HepG2 (cell line): Measurements from ENCODE around the gene MRPL30.

ENCODE experiments used
- ARID2 ChIP-seq: sonication (generic); formaldehyde crosslinking; IDR thresholded peaks from 2 replicates; pipeline ENCODE4 v1.8.1; 2022; ENCODE audit warnings: mild to moderate bottlenecking, missing genetic modification reagents, borderline replicate concordance
- CAMTA2 ChIP-seq: sonication (generic); formaldehyde crosslinking; IDR thresholded peaks from 2 replicates; pipeline ENCODE4 v1.4.0; 2020; ENCODE audit warnings: mild to moderate bottlenecking, missing genetic modification reagents, borderline replicate concordance
- CC2D1A ChIP-seq: sonication (generic); formaldehyde crosslinking; IDR thresholded peaks from 2 replicates; pipeline ENCODE4 v1.8.1; 2023; ENCODE audit warnings: mild to moderate bottlenecking, missing genetic modification reagents
- CTCF ChIP-seq: sonication (generic); formaldehyde crosslinking; IDR thresholded peaks from 2 replicates; pipeline ENCODE4 v1.5.0; 2020; ENCODE audit warnings: mild to moderate bottlenecking, missing genetic modification reagents, moderate library complexity
- GATA4 ChIP-seq: sonication (generic); IDR thresholded peaks from 2 replicates; pipeline ENCODE4 v1.6.1; 2016; ENCODE audit warnings: antibody characterized with exemption, low read depth, borderline replicate concordance
- IKZF1 ChIP-seq: fragments of 450-650 bp; IDR thresholded peaks from 2 replicates; pipeline ENCODE4 v1.7.1; 2016
- KLF6 ChIP-seq: IDR thresholded peaks from 2 replicates; pipeline ENCODE4 v1.8.0; 2016; ENCODE audit warnings: missing biosample characterization, missing genetic modification reagents
- NR2F2 ChIP-seq: IDR thresholded peaks from 2 replicates; pipeline ENCODE4 v1.6.1; 2012; ENCODE audit warnings: low read depth, inconsistent platforms, borderline replicate concordance
- POLR2A ChIP-seq, 2 experiments: IDR thresholded peaks; 2 replicates each; pipeline ENCODE4 v1.6.1; 2011; ENCODE audit warnings: low read depth in 2 of 2, low read length in 2 of 2, mild to moderate bottlenecking in 1 of 2, moderate library complexity in 1 of 2; ENCODE audit not compliant: insufficient read depth in 1 of 2
- RAD21 ChIP-seq: fragments of 450-650 bp; formaldehyde crosslinking; IDR thresholded peaks from 2 replicates; pipeline ENCODE4 v1.5.0; 2020; ENCODE audit warnings: mild to moderate bottlenecking
- SUZ12 ChIP-seq: fragments of 150-350 bp; IDR thresholded peaks from 2 replicates; pipeline ENCODE4 v1.6.1; 2014; ENCODE audit warnings: low read depth, low read length
- TCF7L2 ChIP-seq: IDR thresholded peaks from 2 replicates; pipeline ENCODE4 v1.6.1; 2011; ENCODE audit warnings: mild to moderate bottlenecking, low read depth, low read length, moderate library complexity

GRCh38 chr2:99217929-99218501, 37.0 kb downstream of the MRPL30 start:
- no peak for TF ChIP-seq CAMTA2 (CRISPR knock-in tag)
- no peak for TF ChIP-seq NR2F2
- TF ChIP-seq IKZF1 = no peak
- TF ChIP-seq RAD21 (CRISPR knock-in tag) = no peak
- TF ChIP-seq SUZ12 = no peak
- TF ChIP-seq KLF6 (CRISPR knock-in tag) = no peak
- no peak for TF ChIP-seq TCF7L2
- no peak for TF ChIP-seq GATA4
- no peak for TF ChIP-seq CC2D1A (CRISPR knock-in tag)
- no peak for TF ChIP-seq CTCF (CRISPR knock-in tag)
- TF ChIP-seq ARID2 (CRISPR knock-in tag) = no peak
- no peak for TF ChIP-seq POLR2A (IDR thresholded peaks at IDR 0.05; ENCODE audit: insufficient read depth in 1 of 2, low read depth in 2 of 2, low read length in 2 of 2)
